GM21381 (cell line): Measurements from ENCODE around the gene RMI2.

ENCODE experiments used
- ATAC-seq: cut with Tn5 transposase; IDR thresholded peaks from one replicate; pipeline ENCODE4 v1.9.1; 2021; ENCODE audit warnings: mild to moderate bottlenecking, moderate library complexity; ENCODE audit not compliant: unreplicated experiment

Gene RMI2

DNA sequence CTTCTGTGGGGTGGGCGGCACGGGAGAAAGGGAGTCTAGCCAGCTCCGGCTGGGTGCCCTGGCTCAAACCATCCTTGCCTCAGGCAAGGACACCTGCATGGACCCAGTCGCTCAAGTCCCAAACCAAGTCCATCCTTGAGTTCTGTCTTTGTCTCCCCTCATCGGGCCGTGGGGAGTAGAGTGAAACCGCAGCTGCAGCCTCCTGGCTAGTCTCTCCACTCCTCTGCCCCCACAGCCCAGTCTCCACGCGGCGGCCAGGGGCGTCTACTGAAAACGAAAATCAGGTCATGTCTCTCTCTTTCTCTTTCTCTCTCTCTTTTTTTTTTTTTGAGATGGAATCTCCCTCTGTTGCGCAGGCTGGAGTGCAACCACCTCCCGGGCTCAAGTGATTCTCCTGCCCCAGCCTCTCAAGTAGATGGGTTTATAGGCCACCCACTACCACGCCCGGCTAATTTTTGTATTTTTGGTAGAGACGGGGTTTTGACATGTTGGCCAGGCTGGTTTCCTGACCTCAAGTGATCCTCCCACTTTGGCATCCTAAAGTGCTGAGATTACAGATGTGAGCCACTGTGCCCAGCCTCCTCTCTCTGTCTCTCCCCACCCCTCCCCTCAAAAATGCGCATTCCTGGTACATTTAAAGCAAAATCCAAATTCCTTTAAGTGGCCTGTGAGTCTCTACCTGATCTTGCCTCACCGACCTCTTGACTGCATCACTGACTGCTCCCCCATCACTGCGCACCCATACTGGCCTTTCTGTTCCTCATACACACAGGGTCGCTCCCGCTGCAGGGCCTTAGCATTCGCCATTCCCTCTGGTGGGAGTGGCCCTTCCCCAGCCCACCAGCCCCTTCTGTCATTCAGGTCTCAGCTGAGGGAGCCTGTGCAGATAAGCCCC, 17.7 kb upstream of the RMI2 start:
- peak; percentile 31 for ATAC-seq

DNA sequence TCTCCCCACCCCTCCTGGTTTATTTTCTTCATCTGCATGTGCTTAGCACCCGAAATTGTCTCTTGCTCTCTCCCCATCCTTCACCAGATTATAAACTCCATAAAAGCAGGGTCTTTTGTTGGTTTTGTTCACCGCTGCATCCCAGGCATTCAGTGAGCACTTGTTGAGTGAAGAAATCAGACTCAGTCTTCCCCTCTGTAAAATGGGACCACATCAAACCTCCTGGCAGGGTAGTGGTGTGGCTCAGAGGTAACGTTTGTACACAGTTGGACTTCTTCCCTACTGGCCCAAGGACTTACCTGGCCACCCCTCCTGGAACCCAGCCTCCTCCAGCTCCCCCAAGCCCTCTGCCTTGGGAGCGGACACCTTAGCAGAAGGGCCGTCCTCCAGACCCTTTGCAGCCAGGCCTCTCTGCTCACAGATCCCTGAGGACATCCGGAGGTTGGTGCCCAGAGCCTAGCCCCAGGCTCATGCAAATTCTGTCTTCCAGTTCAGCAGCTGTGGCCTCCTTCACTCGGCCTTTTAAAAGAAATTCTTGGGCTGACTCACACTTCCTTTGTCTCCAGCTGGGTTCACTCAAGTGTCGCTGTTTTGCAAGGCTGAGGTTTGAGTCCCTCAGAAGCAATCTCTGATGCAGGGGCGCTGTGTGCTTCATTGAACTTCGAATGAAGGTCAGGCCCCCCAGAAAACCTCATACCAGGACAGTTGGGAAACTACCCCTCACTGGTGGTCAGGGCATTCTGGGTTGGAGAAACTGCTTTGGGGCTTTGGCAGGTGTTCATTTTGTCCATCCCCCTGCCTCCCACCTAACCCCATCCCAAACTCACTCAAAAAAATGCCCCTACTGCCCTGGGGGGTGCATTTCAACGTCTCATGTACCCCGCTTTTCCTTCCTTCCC, 16.8 kb upstream of the RMI2 start:
- ATAC-seq, result peak; percentile 69

DNA sequence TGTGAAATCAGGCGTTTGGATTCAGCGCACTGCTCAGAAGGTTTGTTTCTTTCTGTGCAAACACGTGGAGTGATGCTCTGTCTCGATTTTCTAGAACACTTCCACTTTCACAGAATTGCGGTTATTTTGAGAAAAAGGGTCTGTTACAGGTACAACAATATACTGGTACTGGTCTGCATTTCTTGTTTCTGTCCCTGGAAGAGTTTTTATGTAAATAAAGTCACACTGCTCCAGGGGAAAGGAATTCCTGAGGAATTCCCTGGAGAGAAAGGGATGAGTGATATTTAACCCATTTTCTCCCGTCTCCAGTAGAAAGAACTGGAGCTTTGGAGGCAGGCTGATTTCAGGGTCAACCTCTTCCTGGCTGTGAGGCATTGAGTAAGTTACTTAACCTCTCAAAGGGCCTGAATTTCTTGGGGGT, 16.2 kb upstream of the RMI2 start:
- ATAC-seq, result no peak

DNA sequence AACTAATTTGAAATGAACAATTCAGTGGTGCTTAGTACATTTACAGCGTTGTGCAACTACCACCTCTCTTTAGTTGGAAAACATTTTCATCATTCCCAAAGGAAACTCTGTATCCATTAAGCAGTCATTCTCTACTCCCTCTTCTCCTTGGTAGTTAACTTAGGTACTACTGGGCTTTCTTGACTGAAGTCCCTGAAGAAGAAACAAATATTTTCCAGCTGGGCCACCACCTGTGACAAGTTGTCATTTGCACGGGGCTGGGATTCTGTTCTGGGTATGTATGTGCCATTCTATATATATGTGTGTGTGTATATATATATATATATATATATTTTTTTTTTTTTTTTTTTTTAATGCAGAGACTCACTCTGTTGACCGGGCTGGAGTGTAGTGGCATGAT, 15.4 kb upstream of the RMI2 start:
- ATAC-seq, result no peak

DNA sequence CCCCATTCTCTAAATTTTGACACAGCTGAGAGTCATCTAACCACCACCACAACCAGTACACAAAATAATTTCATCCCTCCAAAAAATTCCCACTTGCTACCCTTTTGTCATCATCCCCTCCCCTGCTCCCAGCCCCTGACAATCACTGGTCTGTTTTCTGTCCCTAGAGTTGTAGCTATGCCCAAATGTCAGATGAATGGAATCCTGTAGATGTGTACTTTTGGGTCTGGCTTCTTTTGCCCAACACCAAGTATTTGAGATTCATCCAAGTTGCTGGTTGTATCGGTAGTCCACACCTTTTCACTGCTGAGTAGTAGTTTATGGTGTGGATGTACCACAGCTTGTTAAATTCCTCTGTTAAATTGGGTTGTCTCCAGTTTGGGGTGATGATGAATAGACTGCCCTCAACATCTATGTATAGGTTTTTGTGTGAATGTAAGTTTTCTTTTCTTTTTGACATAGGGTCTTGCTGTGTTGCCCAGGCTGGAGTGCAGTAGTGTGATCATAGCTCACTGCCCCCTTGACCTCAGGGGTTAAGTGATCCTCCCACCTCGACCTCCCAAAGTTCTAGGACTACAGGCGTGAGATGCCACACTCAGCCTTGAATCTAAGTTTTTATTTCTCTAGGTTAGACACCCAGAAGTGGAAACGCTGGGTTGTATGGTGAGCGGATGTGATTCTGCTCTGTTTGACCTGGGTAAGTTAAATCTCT, 14.6 kb upstream of the RMI2 start:
- no peak for ATAC-seq

DNA sequence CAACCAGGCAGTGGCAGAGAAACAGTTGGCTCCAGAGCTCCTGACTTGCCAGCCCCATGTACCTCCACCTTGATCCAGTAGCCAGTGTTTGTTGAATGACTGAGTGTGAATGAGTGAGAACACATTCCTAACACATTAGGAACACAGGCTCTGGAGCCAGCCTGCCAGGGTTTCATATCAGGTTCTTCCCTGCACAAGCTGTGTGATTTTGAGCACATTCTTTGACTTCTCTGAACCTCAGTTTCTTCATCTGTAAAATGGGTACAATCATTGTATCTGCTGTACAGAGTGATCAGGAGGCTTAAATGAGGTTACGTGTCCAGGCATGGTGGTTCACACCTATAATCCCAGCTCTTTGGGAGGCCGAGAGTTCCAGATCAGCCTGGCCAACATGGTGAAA, 13.3 kb upstream of the RMI2 start:
- no peak for ATAC-seq

DNA sequence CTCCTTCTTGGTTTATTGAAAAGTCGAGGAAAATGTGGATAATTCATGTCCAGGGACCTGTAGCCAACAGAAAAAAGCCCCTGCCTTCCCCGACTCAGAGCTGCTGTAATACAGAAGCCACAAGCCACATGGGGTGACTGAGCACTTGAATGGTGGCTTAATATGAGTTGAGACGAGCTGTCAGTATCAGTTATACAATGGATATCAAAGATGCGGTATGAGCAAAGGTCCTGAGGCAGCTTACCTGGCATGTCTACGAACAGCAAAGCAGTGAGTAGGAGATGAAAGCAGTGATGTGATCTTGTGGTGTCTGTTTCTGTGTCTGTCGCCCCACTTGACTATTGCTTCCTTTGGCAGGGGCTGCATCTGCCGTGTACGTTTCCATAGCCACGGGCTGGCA, 12.2 kb upstream of the RMI2 start:
- ATAC-seq, result no peak

DNA sequence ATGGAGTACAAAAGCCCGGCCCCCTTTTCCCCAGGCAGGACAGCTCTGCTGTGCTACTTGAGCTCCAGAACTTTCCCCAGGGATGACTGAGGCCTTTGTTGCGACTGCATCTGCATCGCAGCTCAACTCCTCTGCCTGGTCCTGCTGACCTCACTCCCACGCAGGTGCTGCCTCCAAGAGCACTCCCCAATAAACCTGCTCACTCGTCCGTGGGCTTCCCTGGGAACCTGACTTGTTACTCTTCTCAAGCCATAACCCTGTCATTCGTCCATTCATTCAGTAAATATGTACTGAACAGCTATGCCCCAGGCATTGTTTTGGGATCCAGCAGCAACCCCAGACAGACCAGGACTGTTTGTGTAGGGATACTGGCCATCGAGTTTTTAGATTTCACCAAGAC, 11.6 kb upstream of the RMI2 start:
- no peak for ATAC-seq

DNA sequence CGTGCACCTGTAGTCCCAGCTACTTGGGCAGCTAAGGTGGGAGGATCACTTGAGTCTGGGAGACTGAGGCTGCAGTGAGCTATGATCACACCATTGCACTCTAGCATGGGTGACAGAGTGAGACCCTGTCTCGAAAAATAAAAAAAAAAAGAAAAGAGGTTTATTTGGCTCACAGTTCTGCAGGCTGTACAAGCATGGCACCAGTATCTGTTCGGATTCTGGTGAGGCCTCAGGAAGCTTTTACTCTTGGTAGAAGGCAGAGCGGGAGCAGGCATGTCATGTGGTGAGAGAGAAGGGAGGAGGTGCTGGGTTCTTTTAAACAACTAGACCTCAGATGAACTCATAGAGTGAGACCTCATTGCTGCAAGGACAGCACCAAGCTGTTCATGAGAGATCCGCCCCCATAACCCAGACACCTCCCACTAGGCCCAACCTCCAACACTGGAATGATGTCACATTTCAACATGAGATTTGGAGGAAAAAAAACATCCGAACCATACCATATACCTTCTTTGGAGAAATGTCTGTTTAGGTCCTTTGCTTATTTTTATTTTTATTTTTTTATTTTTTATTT, 10.3 kb upstream of the RMI2 start:
- ATAC-seq, result no peak

DNA sequence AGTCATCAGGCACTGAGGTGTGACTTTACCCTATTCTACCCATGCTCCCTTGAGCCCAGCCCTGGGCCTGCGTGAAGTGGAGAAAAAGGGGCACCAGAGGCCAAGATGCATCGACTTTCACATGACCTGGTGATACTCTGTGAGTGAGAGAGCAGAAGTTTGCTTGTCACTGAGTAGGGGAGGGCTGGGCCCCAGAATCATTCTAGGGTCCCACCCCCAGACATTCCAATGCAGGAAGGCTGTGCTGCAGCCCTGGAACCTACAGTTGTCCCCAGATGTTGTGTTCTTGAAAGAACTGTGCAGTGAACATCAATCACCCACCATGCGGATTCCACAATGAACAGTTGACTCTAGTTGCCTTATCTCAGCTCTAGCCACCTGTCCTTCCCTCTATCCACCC, 6.2 kb upstream of the RMI2 start:
- no peak for ATAC-seq

DNA sequence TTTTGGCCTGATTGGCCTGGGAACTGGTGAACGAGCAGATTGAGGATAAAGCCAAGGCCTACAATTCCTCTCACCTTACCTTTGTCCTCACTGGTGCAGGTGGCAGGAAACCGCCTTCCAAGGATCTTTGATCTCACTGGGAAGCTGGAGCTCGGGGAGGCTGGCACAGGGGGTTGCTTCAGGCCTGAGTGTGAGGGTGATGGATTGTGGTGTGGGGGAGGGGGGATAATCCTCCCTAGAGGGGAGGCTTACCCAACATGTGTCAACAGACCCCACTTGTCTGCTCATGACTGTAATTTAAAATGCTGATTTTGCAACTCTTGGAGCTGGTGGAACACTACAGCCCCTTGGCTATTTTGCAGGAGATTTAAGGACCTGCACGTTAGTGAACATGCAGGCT, 4.5 kb upstream of the RMI2 start:
- no peak for ATAC-seq

DNA sequence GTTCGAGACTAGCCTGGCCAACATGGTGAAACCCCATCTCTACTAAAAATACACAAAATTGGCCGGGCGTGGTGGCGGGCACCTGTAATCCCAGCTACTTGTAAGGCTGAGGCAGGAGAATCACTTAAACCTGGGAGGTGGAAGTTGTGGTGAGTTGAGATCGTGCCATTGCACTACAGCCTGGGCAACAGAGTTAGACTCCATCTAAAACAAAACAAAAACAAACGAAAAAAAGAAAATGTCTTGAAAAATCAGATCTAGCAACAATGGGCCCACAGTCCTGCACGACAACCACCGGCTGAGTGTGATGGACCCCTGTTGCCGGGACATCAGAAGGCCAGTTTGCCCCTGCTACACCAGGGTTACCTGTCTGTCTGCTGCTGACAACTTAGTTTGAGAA, 3.9 kb upstream of the RMI2 start:
- ATAC-seq, result no peak

DNA sequence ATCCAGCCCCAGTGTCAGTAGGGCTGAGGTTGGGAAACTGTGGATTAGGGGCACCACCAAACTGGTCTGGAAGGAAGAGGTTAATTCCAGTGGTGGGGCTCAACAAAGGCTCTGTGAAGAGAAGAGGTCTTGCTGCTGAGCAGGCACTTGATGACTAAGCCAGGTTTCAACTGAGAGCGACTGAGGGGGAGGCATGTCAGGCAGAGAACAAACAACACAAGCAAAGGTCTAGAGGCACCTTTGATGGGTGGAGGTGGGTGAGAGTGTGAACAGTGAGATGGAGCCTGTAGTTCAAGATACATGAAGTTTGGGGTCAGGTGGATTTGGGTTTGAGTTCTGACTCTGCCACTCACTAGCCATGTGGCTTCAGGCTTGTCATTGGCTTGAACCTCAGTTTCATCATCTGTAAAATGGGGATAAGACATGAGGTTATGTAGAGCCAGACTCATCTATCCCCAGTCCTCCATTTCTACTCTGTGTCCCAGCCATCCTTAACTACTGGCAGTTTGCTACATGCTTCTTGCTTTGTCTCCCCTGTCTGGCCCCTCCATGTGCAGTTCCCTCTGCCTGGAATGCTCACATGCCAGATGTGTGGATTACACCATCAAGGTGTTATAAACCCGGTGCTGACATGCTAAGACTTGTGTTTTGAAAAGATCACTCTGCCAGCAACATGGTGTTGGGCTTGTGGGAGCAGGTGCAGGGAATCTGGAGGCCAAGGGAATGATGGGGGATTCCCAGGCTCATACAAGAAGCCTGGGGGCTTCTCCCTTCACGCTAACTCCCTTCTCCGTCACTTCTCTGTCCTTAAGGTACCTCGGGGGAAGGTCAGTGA, 3.0 kb upstream of the RMI2 start:
- ATAC-seq, result no peak

DNA sequence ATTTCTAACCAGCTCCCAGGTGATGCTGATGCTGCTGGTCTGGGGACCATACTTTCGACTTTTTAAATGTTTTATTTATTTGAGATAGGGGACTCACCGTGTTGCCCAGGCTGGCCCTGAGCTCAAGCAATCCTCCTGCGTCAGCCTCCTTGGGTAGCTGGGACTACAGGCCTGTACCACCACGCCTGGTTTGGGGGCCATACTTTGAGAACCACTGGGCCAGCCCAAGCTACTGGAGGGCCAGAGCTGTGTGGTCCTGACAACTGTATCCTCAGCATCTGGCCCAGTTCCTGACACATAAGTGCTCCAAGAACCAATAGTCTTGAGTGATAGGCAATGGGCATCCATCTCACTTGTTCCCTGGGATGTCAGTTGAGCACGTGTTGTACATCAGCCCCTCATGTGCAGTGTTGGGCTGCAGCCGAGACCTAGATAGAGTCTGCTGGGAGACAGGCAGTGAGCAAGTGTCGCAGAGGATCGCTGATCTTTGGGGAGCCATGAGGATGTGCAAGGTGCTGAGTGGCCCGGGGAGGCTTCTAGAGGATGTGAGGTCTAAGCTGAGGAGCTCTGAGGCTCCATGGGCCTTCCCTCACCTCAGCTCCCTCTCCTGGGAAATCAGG, 1.6 kb downstream of the RMI2 start:
- no peak for ATAC-seq

DNA sequence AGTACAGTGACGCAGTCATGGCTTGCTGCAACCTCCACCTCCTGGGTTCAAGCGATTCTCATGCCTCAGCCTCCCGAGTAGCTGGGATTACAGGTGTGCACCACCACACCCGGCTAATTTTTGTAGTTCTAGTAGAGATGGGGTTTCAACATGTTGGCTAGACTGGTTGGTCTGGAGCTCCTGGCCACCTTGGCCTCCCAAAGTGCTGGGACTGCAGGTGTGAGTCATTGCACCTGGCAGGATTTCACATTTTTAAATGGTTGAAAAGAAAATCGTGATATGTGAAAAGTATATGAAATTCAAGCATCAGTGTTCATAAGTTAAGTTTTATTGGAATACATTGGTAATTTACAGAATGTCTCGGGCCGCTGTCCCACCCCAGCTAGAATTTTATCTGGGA, 2.6 kb downstream of the RMI2 start:
- no peak for ATAC-seq

DNA sequence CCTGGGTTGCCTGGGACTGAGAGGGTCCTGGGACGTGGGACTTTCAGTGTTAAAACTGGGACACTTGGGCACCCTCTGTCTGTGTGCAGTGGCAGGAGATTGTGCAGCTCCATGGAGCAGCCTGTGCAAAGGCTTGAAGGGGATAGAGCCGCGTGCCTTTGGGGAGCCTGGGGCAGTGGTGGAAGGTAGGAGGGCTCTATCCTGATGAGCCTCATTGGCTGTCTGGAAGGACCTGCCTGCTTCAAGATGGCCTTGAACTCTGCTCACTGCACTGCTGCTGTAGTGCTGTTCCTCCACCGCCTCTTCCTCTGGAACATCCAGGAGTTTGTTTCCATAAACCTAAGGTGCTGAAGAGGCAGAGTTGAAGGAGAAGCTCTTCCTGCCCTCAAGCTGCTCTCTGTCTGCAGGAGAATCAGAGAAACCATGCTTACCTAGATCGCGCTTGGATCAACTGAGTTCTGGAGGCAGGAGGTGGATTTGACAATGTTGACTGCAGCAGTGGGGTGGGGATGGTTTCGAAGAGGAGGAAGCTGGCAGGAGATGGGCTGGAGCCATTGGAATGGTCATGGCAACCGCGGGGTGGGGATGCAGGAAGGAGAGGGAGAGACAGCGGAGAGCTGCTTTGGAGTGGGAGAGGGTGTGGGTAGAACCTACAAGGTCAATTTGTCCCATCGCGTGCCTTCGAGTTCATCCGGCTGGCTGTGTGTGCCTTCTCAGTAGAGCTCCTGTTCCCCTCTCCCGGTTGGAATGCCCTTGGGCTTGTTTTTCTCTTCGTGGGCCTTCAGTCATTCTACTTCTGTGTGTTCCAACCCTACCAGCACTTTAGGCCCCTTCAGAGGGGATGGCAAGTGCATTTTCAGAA, 3.7 kb downstream of the RMI2 start:
- no peak for ATAC-seq

DNA sequence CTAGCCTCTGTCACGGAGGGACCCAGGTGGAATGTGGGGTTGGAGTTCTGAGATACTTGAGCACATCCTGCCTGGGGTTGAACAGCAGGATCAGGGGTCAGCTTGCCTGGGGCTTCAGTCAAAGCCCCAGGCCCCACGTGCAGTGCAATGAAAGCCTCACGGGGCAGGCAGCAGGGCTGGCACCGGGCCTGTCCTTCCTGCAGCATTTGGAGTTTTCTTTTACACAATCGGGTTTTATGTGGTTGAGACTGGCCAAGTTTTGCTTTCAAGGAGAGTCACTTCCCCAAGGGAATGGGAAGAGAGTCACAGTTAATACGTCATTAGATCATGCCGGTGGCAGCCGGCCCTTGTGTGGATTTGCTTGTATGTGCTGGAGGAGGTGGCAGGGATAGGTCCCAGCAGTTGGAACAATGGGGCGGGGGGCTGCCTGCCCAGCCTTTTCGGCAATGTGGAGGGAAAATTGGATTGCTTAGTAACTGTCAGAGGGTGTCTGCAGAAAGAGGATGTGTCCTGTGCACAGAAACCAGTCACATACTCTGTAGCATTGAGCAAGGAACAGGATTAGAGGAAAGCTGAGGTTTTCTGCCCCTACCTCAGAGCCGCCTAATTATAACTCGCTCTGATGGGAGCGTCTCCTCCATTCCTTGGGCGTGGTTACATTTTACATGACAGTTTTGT, 4.5 kb downstream of the RMI2 start:
- no peak for ATAC-seq

DNA sequence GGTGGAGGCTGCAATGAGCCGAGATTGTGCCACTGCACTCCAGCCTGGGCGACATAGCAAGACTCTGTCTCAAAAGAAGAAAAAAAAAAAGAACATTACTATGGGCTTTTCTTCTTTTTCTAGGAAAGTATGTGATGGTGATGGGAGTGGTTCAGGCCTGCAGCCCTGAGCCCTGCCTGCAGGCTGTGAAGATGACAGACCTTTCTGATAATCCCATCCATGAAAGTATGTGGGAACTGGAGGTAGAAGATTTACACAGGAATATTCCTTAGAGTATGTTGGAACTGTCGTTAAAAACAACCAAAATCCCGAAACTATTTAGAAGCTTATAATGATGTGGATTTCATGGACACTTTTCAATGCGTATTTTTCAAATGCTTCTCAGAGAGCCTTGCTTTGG, 5.3 kb downstream of the RMI2 start:
- ATAC-seq, result no peak
